Measurements from ENCODE around the gene BCL2L12. TPM values are rescaled to one million over a fixed set of nuclear protein-coding genes. Genes with fewer than 3 reads are reported as not detected.

The BCL2L12 gene
- total and polyA plus RNA-seq, 2 of the 13 experiments (the other 11 are each of a cell fraction or from before 2014, with no cell fraction given) = 26.8 to 40.8 TPM

DNA sequence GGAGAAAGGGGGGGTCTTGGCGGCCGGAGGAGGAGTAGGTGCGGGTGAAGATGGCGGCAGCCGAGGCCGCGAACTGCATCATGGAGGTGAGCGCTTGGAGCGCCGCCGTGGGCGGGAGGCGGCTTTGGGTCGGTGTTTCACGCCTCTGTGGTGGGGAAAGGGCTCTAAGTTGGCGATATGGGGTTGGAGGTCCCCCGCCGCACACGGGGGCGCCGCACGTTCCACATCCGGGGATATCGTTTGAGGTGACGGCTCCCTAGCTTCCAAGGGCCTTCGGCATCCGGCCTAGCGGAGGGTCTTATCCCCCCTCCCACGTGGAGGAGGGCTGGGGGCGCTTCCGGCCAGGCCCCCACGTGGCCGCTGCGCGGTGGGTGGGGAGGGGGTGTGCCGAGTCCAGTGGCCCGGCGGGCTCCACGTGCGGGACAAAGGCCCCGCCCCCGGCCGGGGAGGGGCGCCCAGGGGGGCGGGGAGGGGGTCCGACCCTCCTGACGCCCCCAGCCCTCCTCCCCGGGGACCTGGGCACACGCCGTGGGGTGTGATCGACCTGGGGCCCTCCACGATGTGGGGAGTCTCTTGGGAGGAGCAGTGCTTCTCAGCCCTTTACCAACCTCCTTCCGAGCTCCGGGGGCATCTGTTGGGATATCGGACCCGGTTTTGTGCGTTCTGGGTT, 11.6 kb downstream of the BCL2L12 start, which contains the start of gene PRMT1 (continued):
- TF ChIP-seq, protein P1, sequence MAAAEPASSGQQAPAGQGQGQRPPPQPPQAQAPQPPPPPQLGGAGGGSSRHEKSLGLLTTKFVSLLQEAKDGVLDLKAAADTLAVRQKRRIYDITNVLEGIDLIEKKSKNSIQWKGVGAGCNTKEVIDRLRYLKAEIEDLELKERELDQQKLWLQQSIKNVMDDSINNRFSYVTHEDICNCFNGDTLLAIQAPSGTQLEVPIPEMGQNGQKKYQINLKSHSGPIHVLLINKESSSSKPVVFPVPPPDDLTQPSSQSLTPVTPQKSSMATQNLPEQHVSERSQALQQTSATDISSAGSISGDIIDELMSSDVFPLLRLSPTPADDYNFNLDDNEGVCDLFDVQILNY (CRISPR knock-in tag; conservative IDR thresholded peaks at IDR 0.05) = no peak
- TF ChIP-seq RAD21 (CRISPR knock-in tag; IDR thresholded peaks at IDR 0.05) (no peak; the same call in 1 of the 2 replicates), ETV5 (CRISPR knock-in tag; IDR thresholded peaks at IDR 0.05; ENCODE audit: borderline replicate concordance) (peak; percentile 82), EP300 (IDR thresholded peaks at IDR 0.05; ENCODE audit: low read depth in 2 of 2, low read length in 2 of 2) (no peak; a peak in 1 of 4 replicates), EP300 (CRISPR knock-in tag; IDR thresholded peaks at IDR 0.05; ENCODE audit: borderline replicate concordance) (no peak; the same call in 1 of the 2 replicates), ETV6 (CRISPR knock-in tag; conservative IDR thresholded peaks at IDR 0.05) (no peak), ZNF468 (CRISPR knock-in tag; IDR thresholded peaks at IDR 0.05) (0 out of 2 replicates have a peak, but pooled peaks have one; percentile 40), IRX3 (CRISPR knock-in tag; IDR thresholded peaks at IDR 0.05; ENCODE audit: borderline replicate concordance, low read depth) (no peak), ZNF780A (CRISPR knock-in tag; IDR thresholded peaks at IDR 0.05) (no peak), ZNF772 (CRISPR knock-in tag; IDR thresholded peaks at IDR 0.05) (no peak; the same call in 1 of the 2 replicates), NR2C2 (CRISPR knock-in tag; IDR thresholded peaks at IDR 0.05; ENCODE audit: borderline replicate concordance) (peak; percentile 3; the same call in 1 of the 2 replicates), ZFP90 (CRISPR knock-in tag; IDR thresholded peaks at IDR 0.05; ENCODE audit: borderline replicate concordance) (no peak)
- TF ChIP-seq, protein P2, sequence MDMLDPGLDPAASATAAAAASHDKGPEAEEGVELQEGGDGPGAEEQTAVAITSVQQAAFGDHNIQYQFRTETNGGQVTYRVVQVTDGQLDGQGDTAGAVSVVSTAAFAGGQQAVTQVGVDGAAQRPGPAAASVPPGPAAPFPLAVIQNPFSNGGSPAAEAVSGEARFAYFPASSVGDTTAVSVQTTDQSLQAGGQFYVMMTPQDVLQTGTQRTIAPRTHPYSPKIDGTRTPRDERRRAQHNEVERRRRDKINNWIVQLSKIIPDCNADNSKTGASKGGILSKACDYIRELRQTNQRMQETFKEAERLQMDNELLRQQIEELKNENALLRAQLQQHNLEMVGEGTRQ (IDR thresholded peaks at IDR 0.05; ENCODE audit: low read depth, low read length) = 0 out of 2 replicates have a peak, but pooled peaks have one; percentile 1
- TF ChIP-seq, protein P2 (CRISPR knock-in tag; IDR thresholded peaks at IDR 0.05; ENCODE audit: borderline replicate concordance) = 0 out of 2 replicates have a peak, but pooled peaks have one; percentile 39
- TF ChIP-seq, protein P3, sequence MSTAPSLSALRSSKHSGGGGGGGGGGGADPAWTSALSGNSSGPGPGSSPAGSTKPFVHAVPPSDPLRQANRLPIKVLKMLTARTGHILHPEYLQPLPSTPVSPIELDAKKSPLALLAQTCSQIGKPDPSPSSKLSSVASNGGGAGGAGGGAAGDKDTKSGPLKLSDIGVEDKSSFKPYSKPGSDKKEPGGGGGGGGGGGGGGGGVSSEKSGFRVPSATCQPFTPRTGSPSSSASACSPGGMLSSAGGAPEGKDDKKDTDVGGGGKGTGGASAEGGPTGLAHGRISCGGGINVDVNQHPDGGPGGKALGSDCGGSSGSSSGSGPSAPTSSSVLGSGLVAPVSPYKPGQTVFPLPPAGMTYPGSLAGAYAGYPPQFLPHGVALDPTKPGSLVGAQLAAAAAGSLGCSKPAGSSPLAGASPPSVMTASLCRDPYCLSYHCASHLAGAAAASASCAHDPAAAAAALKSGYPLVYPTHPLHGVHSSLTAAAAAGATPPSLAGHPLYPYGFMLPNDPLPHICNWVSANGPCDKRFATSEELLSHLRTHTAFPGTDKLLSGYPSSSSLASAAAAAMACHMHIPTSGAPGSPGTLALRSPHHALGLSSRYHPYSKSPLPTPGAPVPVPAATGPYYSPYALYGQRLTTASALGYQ (CRISPR knock-in tag; IDR thresholded peaks at IDR 0.05) = no peak
- TF ChIP-seq, protein P4, sequence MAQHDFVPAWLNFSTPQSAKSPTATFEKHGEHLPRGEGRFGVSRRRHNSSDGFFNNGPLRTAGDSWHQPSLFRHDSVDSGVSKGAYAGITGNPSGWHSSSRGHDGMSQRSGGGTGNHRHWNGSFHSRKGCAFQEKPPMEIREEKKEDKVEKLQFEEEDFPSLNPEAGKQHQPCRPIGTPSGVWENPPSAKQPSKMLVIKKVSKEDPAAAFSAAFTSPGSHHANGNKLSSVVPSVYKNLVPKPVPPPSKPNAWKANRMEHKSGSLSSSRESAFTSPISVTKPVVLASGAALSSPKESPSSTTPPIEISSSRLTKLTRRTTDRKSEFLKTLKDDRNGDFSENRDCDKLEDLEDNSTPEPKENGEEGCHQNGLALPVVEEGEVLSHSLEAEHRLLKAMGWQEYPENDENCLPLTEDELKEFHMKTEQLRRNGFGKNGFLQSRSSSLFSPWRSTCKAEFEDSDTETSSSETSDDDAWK (CRISPR knock-in tag; IDR thresholded peaks at IDR 0.05) = no peak
- TF ChIP-seq, protein P5, sequence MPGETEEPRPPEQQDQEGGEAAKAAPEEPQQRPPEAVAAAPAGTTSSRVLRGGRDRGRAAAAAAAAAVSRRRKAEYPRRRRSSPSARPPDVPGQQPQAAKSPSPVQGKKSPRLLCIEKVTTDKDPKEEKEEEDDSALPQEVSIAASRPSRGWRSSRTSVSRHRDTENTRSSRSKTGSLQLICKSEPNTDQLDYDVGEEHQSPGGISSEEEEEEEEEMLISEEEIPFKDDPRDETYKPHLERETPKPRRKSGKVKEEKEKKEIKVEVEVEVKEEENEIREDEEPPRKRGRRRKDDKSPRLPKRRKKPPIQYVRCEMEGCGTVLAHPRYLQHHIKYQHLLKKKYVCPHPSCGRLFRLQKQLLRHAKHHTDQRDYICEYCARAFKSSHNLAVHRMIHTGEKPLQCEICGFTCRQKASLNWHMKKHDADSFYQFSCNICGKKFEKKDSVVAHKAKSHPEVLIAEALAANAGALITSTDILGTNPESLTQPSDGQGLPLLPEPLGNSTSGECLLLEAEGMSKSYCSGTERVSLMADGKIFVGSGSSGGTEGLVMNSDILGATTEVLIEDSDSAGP (CRISPR knock-in tag; IDR thresholded peaks at IDR 0.05; ENCODE audit: borderline replicate concordance) = no peak; the same call in 1 of the 2 replicates

Measured in HepG2 (cell line).